ENCODE data around the gene PCDHB14.

Gene PCDHB14

GRCh38 chr5:141260458-141261237 lies 37.5 kb downstream of the PCDHB14 start:
- DNase-seq (ENCODE audit: insufficient read length, low spot score): no peak
- TF ChIP-seq POU2F2 (IDR thresholded peaks at IDR 0.05; ENCODE audit: low read depth, low read length) (no peak), SPI1 (IDR thresholded peaks at IDR 0.05; ENCODE audit: low read depth, low read length) (no peak), POLR2AphosphoS5 (IDR thresholded peaks at IDR 0.05; ENCODE audit: low read depth, low read length) (no peak), TAF1 (IDR thresholded peaks at IDR 0.05; ENCODE audit: low read depth, low read length) (no peak), PAX5 (IDR thresholded peaks at IDR 0.05; ENCODE audit: insufficient read depth, low read length, severe bottlenecking) (no peak), POLR2A (IDR thresholded peaks at IDR 0.05; ENCODE audit: low read depth, low read length) (no peak)
- FAIRE-seq: no peak

GRCh38 chr5:141261238-141261546 lies 38.0 kb downstream of the PCDHB14 start:
- FAIRE-seq: no peak
- no peak for DNase-seq (ENCODE audit: insufficient read length, low spot score)
- TF ChIP-seq POU2F2 (IDR thresholded peaks at IDR 0.05; ENCODE audit: low read depth, low read length): no peak
- TF ChIP-seq PAX5 (IDR thresholded peaks at IDR 0.05; ENCODE audit: insufficient read depth, low read length, severe bottlenecking): no peak
- no peak for TF ChIP-seq POLR2AphosphoS5 (IDR thresholded peaks at IDR 0.05; ENCODE audit: low read depth, low read length)
- TF ChIP-seq SPI1 (IDR thresholded peaks at IDR 0.05; ENCODE audit: low read depth, low read length): no peak
- TF ChIP-seq TAF1 (IDR thresholded peaks at IDR 0.05; ENCODE audit: low read depth, low read length): no peak
- TF ChIP-seq POLR2A (IDR thresholded peaks at IDR 0.05; ENCODE audit: low read depth, low read length): no peak

DNA sequence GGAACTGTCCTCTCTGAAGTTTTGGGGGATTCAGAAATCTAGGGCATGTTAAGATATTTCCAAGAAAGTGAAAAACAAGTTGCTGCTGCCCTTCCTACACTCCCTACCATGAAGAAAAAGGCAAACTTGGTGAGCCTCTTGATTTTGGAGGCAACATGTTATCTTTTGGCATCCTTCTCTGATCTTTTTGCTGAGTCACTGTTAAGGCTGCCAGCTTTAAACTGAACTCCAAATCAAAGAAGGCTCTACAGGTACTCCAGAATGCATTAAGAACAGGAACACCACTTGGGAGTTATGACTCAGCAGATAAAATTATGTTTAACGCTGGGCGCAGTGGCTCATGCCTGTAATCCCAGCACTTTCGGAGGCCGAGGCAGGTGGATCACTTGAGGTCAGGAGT lies 46.1 kb downstream of the PCDHB14 start:
- FAIRE-seq: no peak
- DNase-seq (ENCODE audit: insufficient read length, low spot score): no peak
- TF ChIP-seq SPI1 (IDR thresholded peaks at IDR 0.05; ENCODE audit: low read depth, low read length) (no peak), POLR2AphosphoS5 (IDR thresholded peaks at IDR 0.05; ENCODE audit: low read depth, low read length) (no peak), PAX5 (IDR thresholded peaks at IDR 0.05; ENCODE audit: insufficient read depth, low read length, severe bottlenecking) (no peak), POU2F2 (IDR thresholded peaks at IDR 0.05; ENCODE audit: low read depth, low read length) (no peak), TAF1 (IDR thresholded peaks at IDR 0.05; ENCODE audit: low read depth, low read length) (no peak), POLR2A (IDR thresholded peaks at IDR 0.05; ENCODE audit: low read depth, low read length) (no peak)

- no peak for TF ChIP-seq POU2F2 (IDR thresholded peaks at IDR 0.05; ENCODE audit: low read depth, low read length)
- TF ChIP-seq POLR2A (IDR thresholded peaks at IDR 0.05; ENCODE audit: low read depth, low read length): no peak
- TF ChIP-seq TAF1 (IDR thresholded peaks at IDR 0.05; ENCODE audit: low read depth, low read length): no peak
- no peak for TF ChIP-seq SPI1 (IDR thresholded peaks at IDR 0.05; ENCODE audit: low read depth, low read length)
- no peak for TF ChIP-seq POLR2AphosphoS5 (IDR thresholded peaks at IDR 0.05; ENCODE audit: low read depth, low read length)
- no peak for TF ChIP-seq PAX5 (IDR thresholded peaks at IDR 0.05; ENCODE audit: insufficient read depth, low read length, severe bottlenecking)
- no peak for FAIRE-seq
- no peak for DNase-seq (ENCODE audit: insufficient read length, low spot score)
These were observed 49.8 kb downstream of the PCDHB14 start for GRCh38 chr5:141272906-141273305.
